ENCODE data around the gene GRAP2. TPM values are rescaled to one million over a fixed set of nuclear protein-coding genes. Genes with fewer than 3 reads are reported as not detected.

GRAP2 gene
- total RNA-seq, 1 donor from 2014 or later: not detected

- TF ChIP-seq CTCF (conservative IDR thresholded peaks at IDR 0.05; ENCODE audit: low read depth, low read length): no peak
Measured at GRCh38 chr22:39893526-39893925, 7.4 kb upstream of the GRAP2 start, which contains the start of gene ENTHD1. Gene ENTHD1, minus strand, starts transcription at chr22:39893760. Its CDS starts 6,012 bp downstream, at chr22:39887748.

GRCh38 chr22:39894554-39895092 lies 6.3 kb upstream of the GRAP2 start:
- no peak for DNase-seq (ENCODE audit: low read depth)
- no peak overlapping the region for H3K4me3 ChIP-seq (ENCODE audit: low read depth, low read length)
- no peak for TF ChIP-seq CTCF (conservative IDR thresholded peaks at IDR 0.05; ENCODE audit: low read depth, low read length)

More at GRCh38 chr22:39893526-39893925, 7.4 kb upstream of the GRAP2 start, which contains the start of gene ENTHD1:
- DNase-seq (ENCODE audit: low read depth): no peak
- no peak within 1 kb of the TSS for H3K4me3 ChIP-seq (ENCODE audit: low read depth, low read length)

GRCh38 chr22:39895682-39896081 lies 5.2 kb upstream of the GRAP2 start:
- no peak for TF ChIP-seq CTCF (conservative IDR thresholded peaks at IDR 0.05; ENCODE audit: low read depth, low read length)
- DNase-seq (ENCODE audit: low read depth): no peak
- no peak overlapping the region for H3K4me3 ChIP-seq (ENCODE audit: low read depth, low read length)

GRCh38 chr22:39896313-39896996 lies 4.4 kb upstream of the GRAP2 start:
- no peak overlapping the region for H3K4me3 ChIP-seq (ENCODE audit: low read depth, low read length)
- no peak for DNase-seq (ENCODE audit: low read depth)
- TF ChIP-seq CTCF (conservative IDR thresholded peaks at IDR 0.05; ENCODE audit: low read depth, low read length): no peak

- no peak for TF ChIP-seq CTCF (conservative IDR thresholded peaks at IDR 0.05; ENCODE audit: low read depth, low read length)
- DNase-seq (ENCODE audit: low read depth): no peak
Measured at GRCh38 chr22:39897841-39898240, 3.0 kb upstream of the GRAP2 start.

GRCh38 chr22:39898997-39899396 lies 1.9 kb upstream of the GRAP2 start:
- no peak overlapping the region for H3K4me3 ChIP-seq (ENCODE audit: low read depth, low read length)
- no peak for DNase-seq (ENCODE audit: low read depth)
- TF ChIP-seq CTCF (conservative IDR thresholded peaks at IDR 0.05; ENCODE audit: low read depth, low read length): no peak

More at GRCh38 chr22:39897841-39898240, 3.0 kb upstream of the GRAP2 start:
- no peak overlapping the region for H3K4me3 ChIP-seq (ENCODE audit: low read depth, low read length)
